H1 (cell line): ENCODE data around the gene GNS. TPM values are rescaled to one million over a fixed set of nuclear protein-coding genes. Genes with fewer than 3 reads are reported as not detected.

Experiments used
- BRCA1 ChIP-seq: IDR thresholded peaks from 2 replicates; pipeline ENCODE4 v1.6.1; 2012; ENCODE audit warnings: low read depth, low read length, improper control_type of control experiment
- SP1 ChIP-seq: IDR thresholded peaks from 2 replicates; pipeline ENCODE4 v1.6.1; 2011; ENCODE audit warnings: low read depth, low read length
- polyA plus RNA-seq, 7 experiments: library from polyadenylated mRNA; depleted of rRNA in 3 of 7; stranded (reverse) in 5 of 7; unstranded in 2 of 7; fragments of >200 nt in 5 of 7; fragments of 200-250 nt in 2 of 7; gene quantifications; 1 replicate in 5 of 7; 2 replicates in 1 of 7; 4 replicates in 1 of 7; pipeline versions ENCODE4 v1.2.1 to v1.2.3, GENCODE V29; 2011 to 2013; ENCODE audit warnings: missing spikeins in 2 of 7, mixed read lengths in 2 of 7
- total RNA-seq: library from RNA; stranded (reverse); fragmentation: NEBNext Ultra II Directional; extraction: Animal tissue kit (Norgen Biotek cat#: 25700); gene quantifications from 2 replicates; pipeline ENCODE4 v1.2.1, GENCODE V29; 2021
- TF ChIP-seq, protein P1 (sequence below): IDR thresholded peaks from 2 replicates; pipeline ENCODE4 v1.6.1; 2011; ENCODE audit warnings: low read depth, mild to moderate bottlenecking, low read length; ENCODE audit not compliant: insufficient read depth
- TF ChIP-seq, protein P2 (sequence below): IDR thresholded peaks from 2 replicates; pipeline ENCODE4 v1.6.1; 2012; ENCODE audit warnings: inconsistent platforms

The GNS gene
- total and polyA plus RNA-seq, 2 of the 8 experiments (the other 6 are each of a cell fraction or from before 2014, with no cell fraction given): 16.0 to 28.5 TPM

DNA sequence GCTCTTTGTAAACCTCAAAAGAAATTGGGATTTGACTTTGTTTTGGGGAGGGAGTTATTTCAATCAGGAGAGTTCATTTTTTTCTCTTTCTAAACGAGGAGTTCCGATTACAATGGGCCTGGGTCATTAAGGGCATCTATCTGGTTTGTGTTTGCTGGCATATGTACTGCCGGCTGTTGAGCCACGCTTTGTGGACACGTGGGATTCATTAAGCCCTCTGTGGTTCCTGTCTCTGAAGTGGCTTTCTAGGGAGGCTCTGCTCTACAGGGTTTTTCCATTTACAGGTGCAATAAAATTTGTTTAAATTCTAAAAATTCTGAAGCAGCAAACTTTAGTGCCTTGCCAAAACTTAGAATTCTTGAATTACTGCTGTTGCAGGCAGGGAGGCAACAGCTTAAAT is 57.9 kb downstream of the GNS start (continued):
- TF ChIP-seq, protein P1, sequence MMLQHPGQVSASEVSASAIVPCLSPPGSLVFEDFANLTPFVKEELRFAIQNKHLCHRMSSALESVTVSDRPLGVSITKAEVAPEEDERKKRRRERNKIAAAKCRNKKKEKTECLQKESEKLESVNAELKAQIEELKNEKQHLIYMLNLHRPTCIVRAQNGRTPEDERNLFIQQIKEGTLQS: no peak
- no peak for TF ChIP-seq SP1
- TF ChIP-seq, protein P2, sequence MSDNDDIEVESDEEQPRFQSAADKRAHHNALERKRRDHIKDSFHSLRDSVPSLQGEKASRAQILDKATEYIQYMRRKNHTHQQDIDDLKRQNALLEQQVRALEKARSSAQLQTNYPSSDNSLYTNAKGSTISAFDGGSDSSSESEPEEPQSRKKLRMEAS: no peak
- TF ChIP-seq BRCA1: no peak
